DMS153 treated with DMSO at 0.1 percent for 48 hours (cell line): Measurements from ENCODE around the gene KRTDAP.

ENCODE experiments used
- DNase-seq: peaks from one replicate; lab custom pipeline; 2025; ENCODE audit not compliant: unreplicated experiment; lab: John Stamatoyannopoulos, UW

Gene KRTDAP

GRCh38 chr19:35458192-35458591 lies 32.1 kb downstream of the KRTDAP start:
- DNase-seq, result no peak

GRCh38 chr19:35457173-35457572 lies 33.1 kb downstream of the KRTDAP start:
- no peak for DNase-seq

- no peak for DNase-seq
Measured at GRCh38 chr19:35455616-35456201, 34.6 kb downstream of the KRTDAP start.

GRCh38 chr19:35454663-35455062 lies 35.6 kb downstream of the KRTDAP start:
- DNase-seq, result no peak

- no peak for DNase-seq
Measured at GRCh38 chr19:35451338-35452096, 38.7 kb downstream of the KRTDAP start.

- DNase-seq, result peak; percentile 62
Measured at GRCh38 chr19:35449359-35450043, 40.8 kb downstream of the KRTDAP start.

- DNase-seq, result no peak
Measured at GRCh38 chr19:35447606-35448469, 42.4 kb downstream of the KRTDAP start, which contains the start of gene FFAR2. TSS of gene FFAR2 (plus strand) at chr19:35448257. CDS start at chr19:35449715, 1,458 bp downstream.

GRCh38 chr19:35445826-35446593 lies 44.3 kb downstream of the KRTDAP start:
- DNase-seq, result no peak

- no peak for DNase-seq
Measured at GRCh38 chr19:35444735-35445134, 45.5 kb downstream of the KRTDAP start.

GRCh38 chr19:35442091-35442490 lies 48.2 kb downstream of the KRTDAP start:
- no peak for DNase-seq

- DNase-seq, result no peak
Measured at GRCh38 chr19:35439921-35440320, 50.3 kb downstream of the KRTDAP start.

GRCh38 chr19:35438527-35438926 lies 51.7 kb downstream of the KRTDAP start:
- no peak for DNase-seq

- DNase-seq, result no peak
Measured at GRCh38 chr19:35438096-35438495, 52.2 kb downstream of the KRTDAP start.

- no peak for DNase-seq
Measured at GRCh38 chr19:35437406-35437951, 52.8 kb downstream of the KRTDAP start.
